ENCODE data around the gene RRM2.
"Not testable (repeated sequence)": the region's sequence is repeated elsewhere in the genome, so short reads cannot be mapped to it uniquely, and the experiment has no call there.

Gene RRM2

DNA sequence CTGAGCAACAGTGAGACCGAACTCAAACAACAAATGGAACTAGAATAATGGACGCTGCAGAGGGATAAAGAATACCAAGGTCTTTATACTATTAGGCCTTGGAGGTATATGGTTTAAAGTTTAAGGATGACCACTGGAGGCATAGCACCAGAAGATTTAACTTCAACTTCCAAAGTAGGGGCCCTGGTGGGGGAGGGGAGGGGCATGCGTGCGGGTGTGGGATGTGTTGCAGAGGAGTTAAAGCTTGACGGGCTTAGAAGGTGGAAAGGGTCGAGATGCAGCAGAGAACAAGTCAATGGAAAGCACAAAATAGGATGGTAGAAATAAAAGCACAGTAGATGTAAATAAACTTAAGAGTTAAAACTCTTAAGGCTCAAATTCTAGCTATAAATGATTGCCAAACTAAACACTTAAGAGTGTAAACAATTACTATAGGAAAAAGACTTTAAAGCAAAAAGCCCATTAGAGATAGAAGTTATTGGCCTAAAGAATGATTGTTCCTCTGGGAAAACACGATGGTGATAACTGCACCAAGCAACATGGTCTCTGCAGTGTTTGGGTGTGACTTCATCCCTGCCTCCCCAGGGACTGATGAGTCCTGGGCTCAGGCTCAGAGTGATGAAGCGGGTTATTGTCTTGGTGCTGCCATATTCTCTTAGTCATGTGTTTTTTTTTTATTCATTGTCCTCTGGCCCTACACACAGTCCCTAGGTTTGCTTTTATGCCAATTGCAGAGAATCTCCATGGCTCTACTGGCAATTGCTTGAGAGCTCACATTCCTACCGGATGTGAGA lies 13.0 kb downstream of the RRM2 start:
- no peak for DNase-seq

DNA sequence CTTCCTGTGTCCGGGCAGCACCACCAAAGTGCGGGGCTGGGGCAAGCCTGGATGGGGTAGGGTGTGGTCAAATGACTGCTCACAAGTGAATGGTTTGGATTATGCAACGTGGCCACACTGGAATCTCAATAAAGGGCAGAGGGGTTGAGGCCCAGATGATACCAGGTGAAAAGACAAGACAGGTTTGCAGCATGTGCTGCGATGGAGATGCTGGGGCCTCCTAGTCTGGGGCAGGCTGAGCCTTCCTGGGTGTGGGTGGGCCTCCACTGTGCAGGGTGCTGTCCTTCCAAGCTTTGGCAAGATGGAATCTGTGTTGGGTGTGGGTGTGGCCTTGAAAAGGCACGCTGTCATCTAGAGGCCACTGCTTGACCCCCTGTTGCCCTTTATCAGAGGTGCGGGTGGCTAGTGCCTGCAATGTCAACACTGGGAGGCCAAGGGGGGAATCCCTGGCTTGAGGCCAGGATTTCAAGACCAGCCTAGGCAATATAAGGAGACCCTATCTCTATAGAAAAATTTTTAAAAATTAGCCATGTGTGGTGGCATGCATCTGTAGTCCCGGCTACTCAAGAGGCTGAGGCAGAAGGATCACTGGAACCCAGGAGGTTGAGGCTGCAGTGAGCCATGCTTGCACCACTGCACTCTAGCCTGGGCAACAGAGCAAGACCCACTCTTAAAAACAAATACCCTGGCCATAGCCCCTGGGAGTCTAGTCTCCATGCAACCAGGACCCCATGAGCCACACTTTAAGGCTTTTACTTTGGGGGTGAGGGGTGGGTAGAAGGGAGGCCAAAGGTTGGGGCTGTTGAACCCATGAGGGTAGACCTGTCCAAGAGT lies 13.8 kb downstream of the RRM2 start:
- no peak for DNase-seq

DNA sequence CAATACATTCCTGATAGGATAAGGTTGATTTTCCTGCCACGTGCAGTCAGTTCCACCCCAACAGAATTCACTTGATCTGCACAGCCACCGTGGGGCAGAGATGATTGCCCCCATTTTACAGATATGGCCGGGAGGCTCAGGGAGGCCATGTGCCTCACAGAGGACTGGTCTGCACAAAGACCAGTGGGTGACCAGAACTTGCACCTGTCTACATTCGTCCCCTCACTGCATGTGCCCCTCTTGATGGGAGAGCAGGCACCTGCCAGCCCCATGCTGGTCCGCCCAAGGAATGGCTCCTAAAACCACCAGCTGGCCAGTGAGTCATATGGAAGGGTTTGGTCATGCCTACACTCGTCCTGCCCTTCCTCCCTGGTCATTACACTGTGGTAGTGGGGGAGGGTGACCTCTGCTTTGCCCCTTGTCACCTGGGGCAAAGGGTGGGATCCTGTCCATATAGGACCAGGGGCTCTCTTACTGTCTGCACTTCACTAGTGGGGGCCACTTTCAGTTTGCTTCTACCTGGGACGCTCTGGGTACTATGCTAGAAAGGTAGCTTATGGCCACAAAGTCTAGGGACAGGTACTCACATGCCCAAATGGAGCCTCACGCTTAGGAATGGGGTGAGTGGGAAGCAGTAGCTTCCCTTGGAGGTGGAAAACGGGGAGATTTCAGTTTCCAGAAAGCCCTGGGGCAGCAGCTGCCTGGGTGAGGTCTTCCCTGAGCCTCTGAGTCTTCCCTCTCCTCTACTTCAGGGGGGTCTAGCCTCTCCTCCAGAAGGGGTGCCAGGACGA lies 14.7 kb downstream of the RRM2 start:
- DNase-seq: no peak

DNA sequence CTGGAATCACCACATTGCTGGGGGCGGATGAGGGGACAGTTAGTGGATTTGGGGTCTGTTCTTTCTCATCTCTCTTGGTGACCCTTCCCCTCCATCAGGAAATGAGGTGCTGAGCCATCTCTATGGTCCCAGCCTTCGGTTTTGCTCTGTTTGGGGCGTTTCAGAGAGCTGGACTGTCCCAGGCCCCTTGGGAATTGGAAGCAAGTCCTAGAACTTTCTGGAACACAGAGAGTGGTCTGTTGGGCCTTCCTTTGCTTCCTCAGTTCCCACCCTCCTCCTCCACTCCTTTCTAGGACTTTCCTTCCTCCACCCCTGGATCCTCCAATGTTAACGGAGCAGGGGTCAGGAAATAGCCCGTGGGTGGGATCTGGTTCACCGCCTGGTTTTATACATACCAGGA lies 17.0 kb downstream of the RRM2 start:
- no peak for DNase-seq

DNA sequence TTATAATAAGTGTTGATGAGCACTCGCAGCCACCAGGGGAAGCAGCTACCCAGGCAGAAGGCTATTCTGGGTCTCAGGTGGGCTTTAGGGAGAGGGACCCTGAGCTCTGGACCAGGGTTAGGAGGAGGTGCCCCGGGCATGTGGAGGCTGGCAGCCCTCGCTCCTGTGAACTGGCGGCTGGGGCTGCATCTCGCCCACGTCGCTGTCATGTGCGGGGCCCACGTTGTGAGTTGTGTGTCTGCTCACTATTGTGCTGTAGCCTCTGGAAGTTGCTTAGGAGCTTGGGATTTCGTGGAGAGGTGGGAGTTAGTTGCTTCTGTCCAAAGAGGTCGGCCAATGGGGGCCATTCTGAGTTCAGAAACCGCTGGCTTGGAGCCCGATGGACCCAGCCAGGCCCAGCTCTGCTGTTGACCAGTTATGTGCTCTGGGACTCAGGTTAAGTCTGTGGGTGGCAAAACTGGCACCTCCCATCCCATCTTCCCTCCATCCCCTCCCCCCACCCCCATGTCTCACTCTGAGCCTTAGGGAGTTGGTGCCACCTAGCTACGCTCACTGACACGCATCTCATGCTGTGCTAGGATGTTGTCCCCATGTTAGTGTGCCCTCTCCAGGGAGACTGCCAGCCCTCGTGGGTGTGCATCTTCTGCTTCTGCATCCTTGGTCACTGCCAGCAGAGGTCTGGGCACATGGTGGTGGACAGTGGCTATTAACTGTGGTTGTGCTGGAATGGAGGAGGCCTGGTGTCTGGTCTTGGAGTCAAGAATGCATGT lies 18.5 kb downstream of the RRM2 start:
- DNase-seq: no peak

DNA sequence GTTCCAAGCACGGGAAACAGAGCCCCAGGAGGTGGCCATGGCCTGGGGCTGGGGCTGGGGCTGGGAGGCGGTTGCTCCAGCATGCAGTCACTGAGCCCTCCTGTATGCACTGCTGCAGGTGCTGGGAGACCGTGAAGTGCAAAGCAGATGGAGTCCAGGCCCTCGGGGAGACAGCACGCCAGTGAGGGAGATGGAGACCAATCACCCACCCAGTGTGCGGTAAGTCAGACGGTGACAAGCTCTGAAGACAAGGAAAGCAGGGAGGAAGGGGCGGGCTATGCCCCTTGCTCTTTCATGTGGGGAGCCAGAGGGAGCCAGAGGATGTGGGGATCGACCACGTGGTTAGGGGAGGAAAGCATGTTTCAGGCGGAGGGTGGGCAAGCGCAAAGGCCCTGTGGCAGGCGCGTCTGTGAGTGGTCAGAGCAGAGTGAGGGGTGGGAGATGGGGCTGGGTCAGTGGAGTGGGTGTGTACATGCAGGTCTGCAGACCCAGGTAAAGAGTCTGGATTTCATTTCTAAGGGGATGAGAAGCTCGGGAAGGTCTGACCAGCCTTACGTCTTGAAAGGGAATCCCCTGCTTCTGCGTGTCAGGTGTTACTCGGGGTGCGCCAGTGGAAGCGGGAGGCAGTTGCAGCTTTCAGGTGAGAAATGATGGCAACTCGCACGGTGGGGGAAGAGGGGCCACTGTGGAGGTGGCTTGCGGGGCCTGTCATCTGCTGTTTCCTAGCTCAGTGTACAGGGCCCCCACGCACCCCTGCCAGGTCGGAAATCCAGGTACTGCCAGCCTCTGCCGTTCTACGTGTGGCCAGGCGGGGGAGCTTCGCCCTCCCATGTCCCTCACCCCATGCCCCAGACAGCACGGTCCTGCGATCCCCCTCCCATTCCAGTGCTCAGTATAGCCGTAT lies 19.4 kb downstream of the RRM2 start:
- DNase-seq: no peak

DNA sequence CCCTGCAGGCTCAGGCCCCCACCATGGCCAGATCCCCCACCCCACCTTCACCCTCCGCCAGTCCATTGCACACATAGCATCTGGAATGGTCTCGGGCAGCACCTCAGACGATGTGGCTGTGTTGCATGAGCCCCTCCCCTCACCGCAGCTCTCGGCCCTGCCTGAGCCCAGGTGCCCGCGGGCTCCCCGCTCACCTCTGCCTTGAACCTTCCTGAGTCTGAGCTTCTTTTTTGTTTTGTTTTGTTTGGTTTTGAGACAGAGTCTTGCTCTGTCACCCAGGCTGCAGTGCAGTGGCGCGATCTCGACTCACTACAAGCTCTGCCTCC lies 20.1 kb downstream of the RRM2 start:
- DNase-seq: no peak

DNA sequence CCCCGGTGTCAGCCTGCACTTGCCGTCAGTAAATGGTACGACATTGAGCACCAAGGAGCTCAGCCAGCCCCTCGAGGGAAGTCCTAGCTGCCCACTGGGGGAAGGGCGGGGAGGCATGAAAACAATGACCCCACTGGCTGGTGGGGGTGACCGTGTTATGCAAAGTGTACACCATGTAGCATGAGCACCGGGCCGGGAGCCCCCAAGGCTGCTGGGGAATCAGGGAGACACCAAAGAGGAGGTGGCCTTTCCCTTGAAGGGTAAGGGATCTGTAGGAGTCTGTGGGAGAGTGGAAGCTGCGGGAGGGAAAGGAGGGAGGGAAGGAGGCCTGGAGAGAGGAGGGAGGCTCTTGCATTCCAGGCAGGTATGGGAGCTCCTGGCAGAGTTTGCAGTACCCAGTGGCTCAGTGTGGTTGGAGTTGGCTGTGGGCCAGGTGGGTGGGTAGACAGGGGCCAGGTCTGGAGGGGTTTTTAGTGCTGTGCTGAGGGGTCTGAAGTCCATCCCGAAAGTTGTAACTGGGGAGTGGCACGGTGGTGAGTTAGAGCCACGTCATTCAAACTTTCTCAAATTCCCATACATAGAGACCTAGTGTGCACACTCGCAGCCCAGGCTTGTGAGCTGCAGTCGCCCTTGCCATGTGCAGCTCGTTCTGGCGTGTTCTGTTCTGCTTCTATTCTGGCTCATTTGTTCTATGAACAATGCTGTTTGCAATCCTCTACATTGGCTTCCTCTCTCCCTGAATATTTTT lies 22.4 kb downstream of the RRM2 start:
- DNase-seq: no peak

DNA sequence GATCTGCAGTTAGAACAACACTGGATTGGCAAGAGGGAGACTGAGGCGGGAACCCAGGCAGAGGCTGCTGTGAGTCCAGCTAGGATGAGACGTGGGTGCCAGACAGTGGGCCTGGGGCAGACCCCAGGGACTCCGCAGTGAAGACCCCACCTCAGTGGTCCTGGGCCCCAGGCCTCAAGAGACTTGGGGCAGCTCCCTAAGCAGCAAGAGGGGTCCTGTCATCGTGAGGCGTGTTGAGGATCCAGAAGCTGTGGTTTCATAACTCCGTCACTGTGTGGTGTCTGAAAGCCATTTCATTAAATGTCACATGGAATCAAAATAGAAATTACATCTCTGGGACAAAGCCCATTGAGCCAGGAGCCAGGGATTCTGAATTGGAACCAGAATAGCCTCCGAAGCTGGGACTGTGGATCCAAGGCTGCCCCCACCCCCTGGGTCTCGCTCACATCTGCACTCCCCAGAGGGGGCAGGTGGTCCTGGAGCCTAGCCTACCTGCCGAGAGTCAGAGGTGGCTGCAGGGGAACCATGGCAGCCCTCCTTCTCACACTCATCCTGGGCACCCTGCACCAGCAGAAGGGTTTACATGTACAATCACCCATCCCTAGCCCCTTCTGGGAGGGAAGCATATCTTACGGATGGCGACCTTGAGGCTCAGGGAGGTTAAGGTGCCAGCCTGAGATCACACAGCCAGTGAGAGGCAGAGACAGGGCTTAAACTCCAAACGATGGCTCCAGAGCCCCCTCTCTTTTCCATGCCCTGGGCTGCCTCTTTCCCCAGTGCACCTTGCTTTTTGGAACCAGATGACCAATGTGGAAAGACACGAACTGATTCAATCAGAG lies 23.2 kb downstream of the RRM2 start:
- DNase-seq: no peak

DNA sequence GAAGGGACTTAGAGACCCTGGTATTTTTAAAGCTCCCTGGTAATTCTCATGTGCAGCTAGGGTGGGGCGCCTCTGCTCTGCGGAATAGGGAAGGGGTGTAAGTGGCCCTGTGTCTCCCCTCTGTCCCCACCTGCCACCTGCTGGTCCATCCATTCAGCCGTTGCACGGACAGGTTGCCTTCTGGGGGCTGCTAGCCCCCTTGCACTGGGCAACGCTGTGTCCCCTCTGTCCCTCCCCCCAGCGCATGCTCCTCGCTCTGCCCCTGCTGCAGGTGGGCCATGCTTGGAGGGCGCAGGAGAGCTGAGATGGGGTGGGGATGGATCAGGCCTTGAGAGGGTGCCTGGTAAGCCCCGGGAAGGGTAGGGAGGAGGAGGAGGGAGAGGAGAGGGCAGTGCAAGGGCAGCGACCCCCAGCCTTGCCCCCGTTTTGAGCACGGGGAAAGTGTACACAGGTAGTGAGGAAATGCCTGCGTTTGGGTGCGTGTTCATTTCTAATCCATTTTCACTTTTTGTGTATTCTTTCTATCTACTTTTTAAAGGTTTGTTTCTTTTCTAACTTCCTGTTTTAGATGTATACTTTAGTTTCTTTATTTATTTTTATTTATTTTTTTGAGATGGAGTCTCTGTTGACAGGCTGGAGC lies 23.9 kb downstream of the RRM2 start:
- DNase-seq: no peak

DNA sequence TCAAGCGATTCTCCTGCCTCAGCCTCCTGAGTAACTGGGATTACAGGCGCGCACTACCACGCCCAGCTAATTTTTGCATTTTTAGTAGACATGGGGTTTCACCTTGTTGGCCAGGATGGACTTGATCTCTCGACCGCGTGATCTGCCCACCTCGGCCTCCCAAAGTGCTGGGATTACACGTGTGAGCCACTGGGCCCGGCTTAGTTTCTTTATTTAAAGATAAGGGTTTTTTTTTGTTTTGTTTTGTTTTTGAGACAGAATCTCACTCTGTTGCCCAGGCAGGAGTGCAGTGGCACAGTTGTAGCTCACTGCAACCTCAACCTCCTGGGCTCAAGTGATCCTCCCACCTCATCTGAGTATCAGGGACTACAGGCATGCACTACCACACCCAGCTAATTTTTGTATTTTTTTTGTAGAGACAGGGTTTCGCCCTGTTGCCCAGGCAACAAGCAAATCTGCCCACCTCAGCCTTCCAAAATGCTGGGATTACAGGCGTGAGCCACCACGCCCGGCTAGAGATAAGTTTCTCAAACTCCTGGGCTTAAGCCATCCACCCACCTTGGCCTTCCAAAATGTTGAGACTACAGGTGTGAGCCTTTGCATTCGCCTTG lies 24.6 kb downstream of the RRM2 start:
- not testable (repeated sequence) for DNase-seq

DNA sequence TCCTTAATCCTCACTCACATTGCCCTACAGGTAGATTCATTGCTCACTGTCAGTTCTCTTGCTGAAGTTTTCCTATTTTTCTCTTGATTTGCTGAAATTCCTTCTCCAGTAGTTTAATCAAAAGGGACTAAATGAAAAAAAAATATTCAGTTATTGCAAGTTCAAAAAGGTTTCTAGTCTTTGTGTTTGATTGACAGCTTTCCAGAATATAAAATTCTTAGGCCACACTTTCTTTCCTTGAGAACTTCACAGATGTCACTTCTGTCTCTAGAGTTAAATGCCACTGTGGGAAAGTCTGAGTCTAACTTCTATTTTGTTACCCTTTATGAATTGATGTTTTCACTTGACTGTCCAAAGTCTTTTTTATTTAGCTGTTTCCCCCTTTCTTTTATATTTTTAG lies 25.7 kb downstream of the RRM2 start:
- DNase-seq: no peak

DNA sequence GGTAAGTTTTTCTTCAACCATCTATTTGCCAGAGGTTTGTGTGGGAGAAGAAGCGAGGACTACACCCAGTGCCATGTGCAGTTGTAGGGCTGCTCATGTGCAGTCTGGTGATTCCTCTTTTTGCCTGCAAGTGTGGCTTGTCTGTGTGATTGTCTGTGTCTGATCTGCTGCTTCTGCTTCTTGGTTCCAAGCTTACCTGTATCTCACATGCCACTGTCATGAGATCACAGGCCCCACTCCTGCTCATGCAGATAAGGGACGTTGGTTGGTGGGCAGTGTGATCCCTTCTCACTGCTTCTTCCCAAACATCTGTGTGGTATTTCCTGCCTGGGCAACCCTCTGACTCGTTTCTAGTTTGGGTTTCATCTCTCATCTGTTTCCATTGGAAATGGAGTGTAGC lies 27.1 kb downstream of the RRM2 start:
- DNase-seq: no peak

DNA sequence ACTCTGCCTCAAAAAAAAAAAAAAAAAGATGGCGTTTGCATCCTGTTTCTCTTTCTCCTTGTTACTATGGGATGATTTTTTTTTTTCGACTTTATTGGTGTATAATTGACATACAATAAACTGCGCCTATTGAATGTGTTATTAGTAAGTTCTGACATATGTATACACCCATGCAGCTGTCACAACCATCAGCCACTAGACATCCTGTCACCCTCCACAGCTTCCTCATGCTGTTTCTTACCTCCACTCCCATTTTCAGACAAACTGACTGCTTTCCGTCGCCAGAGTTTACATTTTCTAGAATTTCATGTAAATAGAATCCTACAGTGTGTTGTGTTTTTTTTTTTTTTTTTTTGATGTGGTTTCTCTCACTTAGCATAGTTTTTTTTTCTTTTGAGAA lies 27.9 kb downstream of the RRM2 start:
- no peak for DNase-seq

DNA sequence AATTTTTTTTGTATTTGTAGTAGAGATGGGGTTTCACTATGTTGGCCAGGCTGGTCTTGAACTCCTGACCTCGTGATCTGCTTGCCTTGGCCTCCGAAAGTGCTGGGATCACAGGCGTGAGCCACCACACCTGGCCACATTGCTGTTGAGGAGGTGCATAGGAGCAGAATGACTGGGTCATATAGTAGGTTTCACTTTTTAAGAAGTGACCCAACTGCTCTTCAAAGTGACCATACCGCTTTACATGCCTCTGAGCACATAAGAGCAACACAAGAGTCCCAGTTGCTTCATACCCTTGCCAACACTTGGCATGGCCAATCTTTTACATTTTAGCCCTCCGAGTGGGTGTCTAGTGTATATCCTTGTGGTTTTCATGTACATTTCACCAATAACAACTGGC lies 28.9 kb downstream of the RRM2 start:
- no peak for DNase-seq

DNA sequence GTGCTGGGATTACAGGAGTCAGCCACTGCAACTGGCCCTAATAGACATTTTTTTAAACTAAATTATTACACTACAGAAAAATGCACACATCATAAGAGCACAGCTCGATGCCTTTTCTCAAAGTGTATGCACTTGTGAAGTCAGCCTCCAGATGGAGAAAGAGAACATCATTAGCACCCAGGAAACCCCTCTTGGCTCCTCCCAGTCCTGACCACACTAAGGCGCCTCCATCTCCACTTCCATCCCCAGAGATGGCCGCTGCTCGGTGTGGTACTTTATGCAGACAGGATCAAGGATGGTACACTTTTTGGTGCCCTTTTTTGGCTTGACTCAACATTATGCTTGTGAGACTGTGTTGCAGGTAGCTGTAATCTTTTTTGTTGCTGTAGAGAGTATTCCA lies 34.8 kb downstream of the RRM2 start:
- DNase-seq: no peak

DNA sequence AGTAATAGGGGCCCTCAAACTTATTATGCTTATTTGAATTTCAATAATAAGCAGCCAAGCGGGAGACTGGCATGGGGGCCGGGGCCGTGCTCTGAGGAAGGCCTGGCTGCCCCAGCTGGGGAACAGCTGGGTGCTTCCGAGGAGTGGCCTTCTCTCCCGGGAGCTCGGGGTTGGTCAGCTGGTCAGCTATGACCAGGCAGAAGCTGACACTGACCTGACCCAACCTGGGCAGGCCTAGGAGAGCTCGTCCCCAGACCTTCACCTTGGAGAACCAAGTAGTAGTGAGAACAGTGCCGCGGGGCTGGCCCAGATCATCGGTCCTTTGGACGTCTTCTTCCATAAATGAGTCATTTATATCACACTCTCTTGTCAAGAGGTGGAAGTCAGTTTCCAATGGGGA lies 36.1 kb downstream of the RRM2 start:
- no peak for DNase-seq

DNA sequence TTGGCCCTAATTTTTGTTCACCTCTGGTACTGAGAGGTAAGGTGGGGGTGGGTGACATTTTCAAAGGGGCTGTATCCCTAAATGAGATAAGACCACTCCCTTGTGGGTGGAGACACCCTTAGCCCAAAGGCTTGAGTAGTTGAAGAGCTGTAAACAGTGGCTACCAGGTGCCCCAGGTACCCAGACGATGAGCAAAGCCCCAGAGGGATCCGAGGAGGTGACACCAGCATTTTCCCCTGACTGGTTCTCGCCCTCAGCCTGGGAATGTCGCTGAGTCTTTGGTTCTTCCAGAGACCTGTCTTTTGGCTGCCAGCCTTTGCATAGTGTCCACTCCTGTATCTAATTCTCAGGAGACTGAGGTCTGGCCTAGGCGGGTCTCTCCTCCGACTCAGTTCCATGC lies 36.5 kb downstream of the RRM2 start:
- no peak for DNase-seq

DNA sequence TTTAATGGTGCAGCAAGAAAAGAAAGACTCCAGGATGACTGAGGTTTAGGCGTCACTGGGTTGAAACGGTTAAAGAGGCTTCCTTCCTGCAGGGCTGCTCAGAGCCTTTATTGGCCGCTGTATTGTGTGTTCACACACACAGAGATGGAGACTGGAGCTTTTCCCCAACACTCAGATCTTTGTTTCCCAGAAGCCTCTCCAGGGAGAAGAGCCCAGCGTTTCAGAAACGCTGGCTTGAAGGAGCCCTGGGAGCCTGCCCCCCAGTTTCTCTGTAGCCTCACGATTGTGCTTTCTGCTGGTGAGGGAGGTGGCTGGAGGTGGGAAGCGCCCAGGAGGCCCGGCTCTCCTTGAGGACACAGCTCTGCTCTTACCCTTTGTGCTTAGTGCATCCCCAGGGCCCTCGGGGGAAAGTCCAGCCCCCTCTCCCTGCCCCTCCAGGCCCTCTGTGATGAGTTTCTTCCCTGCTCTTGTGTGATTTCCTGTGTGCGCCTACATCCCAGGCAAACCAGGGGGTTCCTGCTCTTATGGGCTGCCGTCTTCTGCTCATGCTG lies 37.1 kb downstream of the RRM2 start:
- no peak for DNase-seq

All from stimulated activated CD4-positive, alpha-beta T cell treated with anti-CD3 and anti-CD28 coated beads, Interleukin-1b, Interleukin-23, amount 100 ng/mL, for 48 hours (primary cell).